ENCODE results near the gene CILP2.

- TF ChIP-seq CTCF (IDR thresholded peaks at IDR 0.05) (no peak), POLR2A (IDR thresholded peaks at IDR 0.05) (no peak)
Observed at GRCh38 chr19:19563348-19563848, 25.3 kb downstream of the CILP2 start.

Measured in lower leg skin (tissue), 3 donors.